HG02642 (cell line): ENCODE measurements around the gene IL10RA.

Experiments
- ATAC-seq: cut with Tn5 transposase; IDR thresholded peaks from one replicate; pipeline ENCODE4 v1.9.1; 2021; ENCODE audit warnings: mild to moderate bottlenecking; ENCODE audit not compliant: unreplicated experiment, poor library complexity

IL10RA gene

GRCh38 chr11:118004543-118005223, 18.5 kb downstream of the IL10RA start:
- ATAC-seq, result no peak

DNA sequence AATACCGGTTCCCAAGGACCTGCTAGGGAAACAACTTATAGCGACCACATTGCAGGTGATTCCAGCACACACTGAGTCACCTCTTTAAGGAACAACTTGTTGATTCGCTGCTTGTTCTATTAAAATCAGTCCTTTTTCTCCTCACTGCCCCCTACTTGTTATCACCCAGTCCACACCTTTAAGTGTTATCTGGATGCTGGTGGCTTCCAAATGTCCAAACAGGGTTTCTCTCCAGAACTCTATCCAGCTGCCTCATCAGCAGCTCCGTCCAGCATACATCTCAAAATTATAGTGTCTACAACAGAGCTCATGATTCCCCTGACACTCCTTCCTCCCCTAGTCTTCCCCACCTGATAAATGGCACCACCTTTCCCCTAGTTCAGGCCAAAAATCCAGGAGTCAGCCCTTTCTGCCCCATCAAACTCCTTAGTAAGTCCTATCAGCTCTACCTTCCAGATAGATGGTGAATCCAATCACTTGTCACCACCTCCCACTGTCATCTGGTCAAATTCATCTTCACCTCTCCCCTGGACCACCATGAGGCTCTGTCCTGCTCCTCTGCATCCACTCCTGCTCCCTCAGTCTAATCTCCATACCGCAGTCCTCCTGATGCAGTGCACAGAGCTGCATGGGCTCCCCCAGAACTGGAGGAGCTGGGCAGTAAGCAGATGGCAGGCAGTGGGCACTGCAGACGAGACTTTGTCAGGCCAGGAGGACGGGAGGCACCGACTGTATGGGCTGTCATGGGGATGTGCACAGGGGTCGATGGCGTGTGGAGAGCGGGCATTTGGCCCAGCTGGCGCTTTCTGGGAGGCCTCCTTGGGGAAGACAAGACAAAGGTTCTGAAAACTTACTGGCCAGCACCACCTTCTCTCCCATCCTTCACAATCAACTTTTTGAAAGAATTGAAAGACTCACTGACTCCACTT, 19.3 kb downstream of the IL10RA start:
- no peak for ATAC-seq

DNA sequence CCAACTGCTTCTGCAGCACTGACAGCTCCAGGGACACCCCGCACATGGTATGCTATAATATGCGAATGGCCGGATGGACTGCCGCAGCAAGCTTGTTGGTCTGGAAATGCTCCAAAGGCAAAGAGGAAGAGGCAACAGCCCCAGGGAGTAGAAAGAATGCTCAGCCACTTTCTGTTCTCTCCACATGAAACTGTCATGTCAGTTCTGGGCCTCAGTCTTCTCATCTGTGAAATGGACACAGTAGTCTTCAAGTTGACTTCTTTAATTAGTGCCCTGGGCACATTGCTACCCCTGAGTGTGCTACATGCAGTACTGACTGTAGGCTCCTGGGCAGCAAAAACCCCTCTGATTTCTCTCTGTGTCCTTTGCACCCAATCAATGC, 19.9 kb downstream of the IL10RA start:
- ATAC-seq, result no peak

- ATAC-seq, result no peak
These were observed 20.8 kb downstream of the IL10RA start for GRCh38 chr11:118007040-118007439.

GRCh38 chr11:118007563-118008270, 21.5 kb downstream of the IL10RA start:
- peak; percentile 40 for ATAC-seq

DNA sequence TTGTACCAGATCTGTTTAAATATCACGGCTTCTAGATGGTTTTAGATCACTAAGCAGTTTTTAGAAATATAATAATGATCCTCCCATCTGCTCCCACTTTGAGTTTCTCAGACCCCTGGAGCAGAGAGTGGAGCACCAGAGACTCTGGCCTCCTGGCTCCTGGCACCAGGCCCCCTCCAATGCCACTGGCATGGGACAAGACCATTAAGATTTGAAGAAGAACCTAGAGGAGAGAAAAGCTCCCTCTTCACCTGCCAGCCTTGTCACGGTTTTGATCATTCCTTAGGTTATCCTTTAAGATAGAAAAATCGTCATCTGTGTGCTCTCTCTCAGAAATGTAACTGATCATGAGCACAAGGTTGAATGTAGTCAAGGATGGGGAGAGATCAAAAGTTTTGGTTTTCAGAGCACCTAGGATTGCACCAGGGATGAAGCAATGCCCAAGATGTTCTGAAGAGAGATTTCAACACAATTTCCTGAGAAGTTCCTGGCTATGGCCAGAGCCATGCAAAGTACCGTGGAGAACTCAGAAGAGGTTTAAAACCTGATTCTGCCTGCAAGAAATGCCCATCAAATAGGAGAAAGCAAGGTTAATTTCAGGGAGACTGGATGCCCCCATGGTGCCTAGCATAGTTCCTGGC, 22.2 kb downstream of the IL10RA start:
- ATAC-seq, result no peak

- ATAC-seq, result no peak
These were observed 23.9 kb downstream of the IL10RA start for GRCh38 chr11:118009864-118010737.

DNA sequence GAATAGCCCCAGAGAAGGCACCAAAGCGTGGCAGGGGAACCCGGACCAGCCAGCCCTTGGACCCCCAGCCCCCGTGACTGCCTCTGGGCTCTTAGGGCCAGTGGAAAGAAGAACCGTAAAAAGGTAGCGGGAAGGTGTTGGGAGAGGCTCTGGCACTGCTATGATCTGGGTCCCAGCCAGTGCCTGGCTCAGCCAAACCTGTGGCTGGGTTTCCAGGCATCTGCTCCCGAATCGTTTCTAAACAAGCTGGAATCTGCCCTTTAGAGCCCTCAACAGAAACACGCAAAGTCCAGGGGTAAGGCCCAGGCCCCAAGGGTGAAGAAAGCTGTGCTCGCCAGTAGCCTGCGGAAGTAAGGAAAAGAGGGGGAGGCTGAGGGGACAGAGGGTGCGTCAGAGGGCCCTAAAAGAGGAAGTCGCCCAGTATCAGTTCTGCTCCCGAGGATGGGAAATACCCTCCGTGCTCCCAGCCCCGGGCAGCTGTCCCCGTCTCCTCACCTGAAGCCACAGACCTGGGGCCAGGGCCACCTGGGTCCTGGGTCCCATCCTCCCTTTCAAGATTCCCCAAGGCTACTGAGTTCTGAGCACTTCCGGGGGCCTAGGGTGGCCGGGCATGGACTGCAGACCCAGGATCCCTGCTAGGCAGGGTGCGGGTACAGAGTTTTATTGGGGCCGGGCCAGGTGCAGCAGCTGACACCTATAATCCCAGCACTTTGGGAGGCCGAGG, 24.7 kb downstream of the IL10RA start:
- ATAC-seq, result peak; percentile 75

- ATAC-seq, result no peak
These were observed 26.0 kb downstream of the IL10RA start for GRCh38 chr11:118012083-118012669.

GRCh38 chr11:118014022-118014421, 27.8 kb downstream of the IL10RA start:
- no peak for ATAC-seq

DNA sequence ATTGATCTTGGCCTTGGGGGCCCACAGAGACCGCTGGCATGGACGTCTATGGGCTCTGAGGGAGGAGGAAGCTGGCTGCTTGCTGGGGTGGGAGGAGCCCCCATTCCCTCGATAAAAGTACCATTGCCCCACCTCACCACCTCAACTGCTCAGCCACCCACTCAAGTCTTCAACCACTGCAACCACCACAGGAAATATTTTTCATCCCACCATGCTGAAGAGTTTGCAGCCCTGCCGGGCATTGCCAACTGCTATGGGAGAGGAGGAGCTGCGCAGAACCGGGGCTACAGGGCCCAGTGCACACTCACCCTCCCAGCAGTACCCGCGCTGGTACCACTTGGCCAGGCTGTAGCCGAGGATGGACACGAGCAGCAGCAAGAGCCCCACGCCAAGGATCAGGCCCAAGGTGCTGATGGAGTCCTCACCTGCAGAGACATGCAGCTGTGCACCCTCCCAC, 29.2 kb downstream of the IL10RA start:
- no peak for ATAC-seq

DNA sequence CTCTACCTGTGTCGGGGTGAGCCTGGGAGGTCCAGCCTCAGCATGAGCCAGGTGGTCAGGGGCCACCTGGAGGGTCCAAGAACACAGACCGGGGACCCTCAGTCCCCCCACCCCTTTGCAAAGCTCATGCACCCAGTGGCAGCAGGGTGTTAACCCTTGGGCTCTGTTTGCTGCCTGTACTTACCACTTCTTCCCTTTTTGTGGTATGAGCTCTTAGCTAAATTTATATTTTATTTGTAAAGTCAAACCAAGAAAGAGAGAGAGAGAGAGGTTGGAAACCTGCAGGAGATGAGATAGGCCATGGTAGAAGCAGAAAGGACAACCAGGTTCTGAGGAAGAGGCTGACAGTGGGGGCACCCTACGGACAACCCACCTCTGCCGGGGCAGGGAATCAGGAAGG, 29.9 kb downstream of the IL10RA start:
- no peak for ATAC-seq

DNA sequence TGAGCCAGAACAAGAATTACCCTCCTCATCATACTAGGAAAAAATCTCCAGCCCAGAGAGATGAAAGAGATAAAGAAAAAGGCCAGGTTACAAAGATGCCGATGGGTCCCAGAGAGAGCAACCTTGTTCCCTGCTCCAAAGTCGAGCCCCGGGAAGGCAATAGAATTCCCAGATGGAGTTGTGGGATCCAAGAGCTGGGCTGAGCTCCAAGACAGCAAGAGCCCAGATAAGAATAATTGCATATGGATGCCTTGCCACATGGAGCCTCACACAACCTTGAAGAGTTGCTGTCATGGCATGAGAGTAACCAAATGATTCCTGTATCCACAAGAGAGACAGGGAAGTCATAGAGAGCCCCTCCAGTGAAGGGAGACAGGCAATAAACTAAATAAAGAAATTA, 30.9 kb downstream of the IL10RA start:
- ATAC-seq, result no peak

GRCh38 chr11:118017631-118018315, 31.6 kb downstream of the IL10RA start:
- ATAC-seq, result no peak

- ATAC-seq, result no peak
These were observed 32.2 kb downstream of the IL10RA start for GRCh38 chr11:118018401-118018800.

DNA sequence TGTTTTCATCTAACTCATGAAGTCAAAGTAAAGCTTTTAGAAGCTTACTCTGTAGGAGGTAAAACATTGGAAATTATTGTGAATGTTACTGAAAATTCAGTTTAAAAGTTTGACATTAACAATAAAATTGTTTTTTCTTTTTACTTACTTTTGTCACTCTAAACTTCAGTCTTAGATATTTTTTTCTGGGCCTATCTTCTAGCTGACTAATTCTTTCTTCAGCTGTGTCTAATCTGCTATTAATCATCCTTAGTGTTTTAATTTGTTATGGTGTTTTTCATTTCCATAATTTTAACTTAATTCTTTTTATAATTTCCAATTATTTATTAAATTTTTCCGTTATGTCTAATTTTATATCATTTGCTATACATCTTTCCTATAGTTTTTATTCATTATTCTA, 35.0 kb downstream of the IL10RA start:
- no peak for ATAC-seq

GRCh38 chr11:118027694-118028093, 41.5 kb downstream of the IL10RA start:
- no peak for ATAC-seq

- no peak for ATAC-seq
These were observed 42.4 kb downstream of the IL10RA start for GRCh38 chr11:118028626-118029025.
